Fibroblast of lung (primary cell): Measurements from ENCODE around the gene HNRNPLL.

Experiments used
- CTCF ChIP-seq, 2 donors: IDR thresholded peaks in 1 of 2; conservative IDR thresholded peaks in 1 of 2; 1 replicate in 1 of 2; 2 replicates in 1 of 2; pipeline ENCODE4 v1.5.1; 2011 to 2012; ENCODE audit warnings: low read length in 2 of 2, control low read depth in 1 of 2, inconsistent platforms in 1 of 2, low read depth in 1 of 2, mild to moderate bottlenecking in 1 of 2
- EZH2 ChIP-seq: IDR thresholded peaks from 2 replicates; pipeline ENCODE4 v1.5.1; 2012; ENCODE audit warnings: low read length, control low read depth, mild to moderate bottlenecking; ENCODE audit errors: missing control alignments

GRCh38 chr2:38551171-38551570, 51.6 kb downstream of the HNRNPLL start:
- TF ChIP-seq CTCF (conservative IDR thresholded peaks at IDR 0.05 in 1 of 2, IDR thresholded peaks at IDR 0.05 in 1 of 2; ENCODE audit: low read depth in 1 of 2, low read length in 2 of 2) (no peak), EZH2 (no peak)
